C4-2B (cell line): ENCODE data around the gene ALKBH6.

ENCODE experiments used
- ZFX ChIP-seq: fragments of 450-650 bp; IDR thresholded peaks from 2 replicates; pipeline ENCODE4 v1.6.1; 2017
- TF ChIP-seq, protein P1 (sequence below): fragments of 450-650 bp; conservative IDR thresholded peaks from 2 replicates; pipeline ENCODE4 v1.5.1; 2017; ENCODE audit warnings: mild to moderate bottlenecking

DNA sequence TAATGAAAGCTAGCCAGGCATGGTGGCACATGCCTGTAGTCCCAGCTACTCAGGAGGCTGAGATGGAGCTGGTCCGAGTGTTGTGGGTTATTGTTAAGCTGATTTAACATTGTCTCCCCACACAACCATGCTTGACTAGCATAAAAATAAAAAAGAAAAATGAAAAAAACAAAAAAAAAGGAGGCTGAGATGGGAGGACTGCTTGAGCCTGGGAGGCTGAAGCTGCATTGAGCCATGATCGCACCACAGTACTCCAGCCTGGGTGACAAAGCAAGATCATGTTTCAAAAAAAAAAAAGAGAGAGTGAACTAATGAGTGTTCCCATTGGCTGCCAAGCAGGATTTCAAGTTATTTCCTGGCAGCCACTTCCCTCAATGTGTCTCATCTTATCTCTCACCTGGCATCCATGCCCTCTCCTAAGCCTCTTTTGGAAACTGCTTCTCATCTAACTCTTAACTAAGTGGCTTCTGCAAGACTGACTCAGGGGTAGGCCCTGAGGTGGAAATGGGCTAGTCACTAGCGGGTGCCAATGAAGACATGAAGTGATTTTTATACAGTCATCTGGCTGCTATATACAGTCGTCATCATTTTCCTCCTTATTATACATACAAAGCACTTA, 35.2 kb upstream of the ALKBH6 start:
- TF ChIP-seq, protein P1, sequence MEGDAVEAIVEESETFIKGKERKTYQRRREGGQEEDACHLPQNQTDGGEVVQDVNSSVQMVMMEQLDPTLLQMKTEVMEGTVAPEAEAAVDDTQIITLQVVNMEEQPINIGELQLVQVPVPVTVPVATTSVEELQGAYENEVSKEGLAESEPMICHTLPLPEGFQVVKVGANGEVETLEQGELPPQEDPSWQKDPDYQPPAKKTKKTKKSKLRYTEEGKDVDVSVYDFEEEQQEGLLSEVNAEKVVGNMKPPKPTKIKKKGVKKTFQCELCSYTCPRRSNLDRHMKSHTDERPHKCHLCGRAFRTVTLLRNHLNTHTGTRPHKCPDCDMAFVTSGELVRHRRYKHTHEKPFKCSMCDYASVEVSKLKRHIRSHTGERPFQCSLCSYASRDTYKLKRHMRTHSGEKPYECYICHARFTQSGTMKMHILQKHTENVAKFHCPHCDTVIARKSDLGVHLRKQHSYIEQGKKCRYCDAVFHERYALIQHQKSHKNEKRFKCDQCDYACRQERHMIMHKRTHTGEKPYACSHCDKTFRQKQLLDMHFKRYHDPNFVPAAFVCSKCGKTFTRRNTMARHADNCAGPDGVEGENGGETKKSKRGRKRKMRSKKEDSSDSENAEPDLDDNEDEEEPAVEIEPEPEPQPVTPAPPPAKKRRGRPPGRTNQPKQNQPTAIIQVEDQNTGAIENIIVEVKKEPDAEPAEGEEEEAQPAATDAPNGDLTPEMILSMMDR, result no peak
- TF ChIP-seq ZFX, result no peak
